ENCODE data around the gene KCNS3.

Gene KCNS3

GRCh38 chr2:17878281-17879136, at the start of gene KCNS3:
Gene KCNS3, plus strand, starts transcription at chr2:17878667. Its CDS starts 52,342 bp downstream, at chr2:17931009.
- peak; percentile 16 for DNase-seq (ENCODE audit: low spot score)

- DNase-seq (ENCODE audit: low spot score): peak; percentile 82
Observed at GRCh38 chr2:17830053-17831034, 48.1 kb upstream of the KCNS3 start.

GRCh38 chr2:17835516-17835915, 43.0 kb upstream of the KCNS3 start:
- DNase-seq (ENCODE audit: low spot score): no peak

- DNase-seq (ENCODE audit: low spot score): no peak
Observed at GRCh38 chr2:17839959-17840358, 38.5 kb upstream of the KCNS3 start.

- DNase-seq (ENCODE audit: low spot score): no peak
Observed at GRCh38 chr2:17843457-17843856, 35.0 kb upstream of the KCNS3 start.

- no peak for DNase-seq (ENCODE audit: low spot score)
Observed at GRCh38 chr2:17845806-17846205, 32.7 kb upstream of the KCNS3 start.

- DNase-seq (ENCODE audit: low spot score): no peak
Observed at GRCh38 chr2:17846676-17847075, 31.8 kb upstream of the KCNS3 start.

GRCh38 chr2:17847236-17847635, 31.2 kb upstream of the KCNS3 start:
- DNase-seq (ENCODE audit: low spot score): no peak

GRCh38 chr2:17849275-17849674, 29.2 kb upstream of the KCNS3 start:
- DNase-seq (ENCODE audit: low spot score): no peak

- DNase-seq (ENCODE audit: low spot score): no peak
Observed at GRCh38 chr2:17850151-17850550, 28.3 kb upstream of the KCNS3 start.

GRCh38 chr2:17851731-17852585, 26.5 kb upstream of the KCNS3 start:
- DNase-seq (ENCODE audit: low spot score): peak; percentile 74

- no peak for DNase-seq (ENCODE audit: low spot score)
Observed at GRCh38 chr2:17853799-17854198, 24.7 kb upstream of the KCNS3 start.

GRCh38 chr2:17857021-17857420, 21.4 kb upstream of the KCNS3 start:
- peak; percentile 61 for DNase-seq (ENCODE audit: low spot score)

- DNase-seq (ENCODE audit: low spot score): no peak
Observed at GRCh38 chr2:17858064-17858463, 20.4 kb upstream of the KCNS3 start.

GRCh38 chr2:17863539-17863938, 14.9 kb upstream of the KCNS3 start:
- DNase-seq (ENCODE audit: low spot score): no peak

- no peak for DNase-seq (ENCODE audit: low spot score)
Observed at GRCh38 chr2:17864676-17865075, 13.8 kb upstream of the KCNS3 start.

- DNase-seq (ENCODE audit: low spot score): no peak
Observed at GRCh38 chr2:17867133-17867532, 11.3 kb upstream of the KCNS3 start.

- DNase-seq (ENCODE audit: low spot score): no peak
Observed at GRCh38 chr2:17869128-17869527, 9.3 kb upstream of the KCNS3 start.

GRCh38 chr2:17871639-17872038, 6.8 kb upstream of the KCNS3 start:
- no peak for DNase-seq (ENCODE audit: low spot score)

- DNase-seq (ENCODE audit: low spot score): no peak
Observed at GRCh38 chr2:17873021-17873420, 5.4 kb upstream of the KCNS3 start.

- no peak for DNase-seq (ENCODE audit: low spot score)
Observed at GRCh38 chr2:17876590-17876989, 1.9 kb upstream of the KCNS3 start.

- peak; percentile 20 for DNase-seq (ENCODE audit: low spot score)
Observed at GRCh38 chr2:17877811-17878280, 621 bp upstream of the KCNS3 start.
